ENCODE data around the gene OGA.

The OGA gene

DNA sequence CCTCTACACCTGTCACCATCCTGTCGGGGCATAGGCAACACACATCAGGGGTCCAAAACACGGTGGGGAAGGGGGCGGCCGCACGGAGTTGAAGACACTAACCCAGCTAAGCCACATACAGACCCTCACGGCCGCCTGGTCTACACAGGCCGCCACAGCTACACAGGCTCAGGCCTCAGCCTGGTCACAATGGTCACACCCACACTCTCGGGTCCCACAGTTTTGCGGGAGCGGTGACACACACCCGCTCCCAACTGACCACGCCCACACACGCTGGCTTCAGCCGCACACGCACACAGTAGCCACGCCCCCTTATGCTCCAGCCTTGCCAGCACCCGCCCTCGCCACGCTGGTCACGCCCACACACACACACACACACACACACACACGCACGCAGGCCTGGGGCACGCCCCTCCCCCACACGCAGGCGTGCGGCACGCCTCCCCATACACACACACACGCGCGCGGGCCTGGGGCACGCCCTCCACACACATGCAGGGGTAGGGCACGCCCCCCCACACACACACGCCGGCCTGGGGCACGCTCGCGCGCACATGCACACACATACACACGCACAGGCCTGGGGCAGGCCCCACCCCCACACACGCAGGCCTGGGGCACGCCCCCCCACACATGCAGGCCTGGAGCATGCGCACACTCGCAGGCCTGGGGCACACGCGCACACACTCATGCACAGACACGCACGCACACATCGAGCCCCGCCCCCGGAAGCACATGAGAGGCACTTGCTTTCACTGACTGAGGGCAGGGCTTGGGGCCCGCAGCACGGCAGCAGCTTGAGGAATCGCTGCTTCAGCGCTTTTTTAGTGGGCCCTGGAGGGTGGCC lies 12.3 kb upstream of the OGA start:
- DNase-seq (ENCODE audit: low read depth), result peak; percentile 91
- peak overlapping the region; percentile 56 for H3K4me3 ChIP-seq (ENCODE audit: low read length)
- no peak for TF ChIP-seq CTCF (conservative IDR thresholded peaks at IDR 0.05; ENCODE audit: low read length)

GRCh38 chr10:101829561-101830315 lies 11.5 kb upstream of the OGA start:
- peak overlapping the region; percentile 56; the same call in 1 of the 2 replicates for H3K4me3 ChIP-seq (ENCODE audit: low read length)
- no peak for DNase-seq (ENCODE audit: low read depth)
- no peak for TF ChIP-seq CTCF (conservative IDR thresholded peaks at IDR 0.05; ENCODE audit: low read length)

DNA sequence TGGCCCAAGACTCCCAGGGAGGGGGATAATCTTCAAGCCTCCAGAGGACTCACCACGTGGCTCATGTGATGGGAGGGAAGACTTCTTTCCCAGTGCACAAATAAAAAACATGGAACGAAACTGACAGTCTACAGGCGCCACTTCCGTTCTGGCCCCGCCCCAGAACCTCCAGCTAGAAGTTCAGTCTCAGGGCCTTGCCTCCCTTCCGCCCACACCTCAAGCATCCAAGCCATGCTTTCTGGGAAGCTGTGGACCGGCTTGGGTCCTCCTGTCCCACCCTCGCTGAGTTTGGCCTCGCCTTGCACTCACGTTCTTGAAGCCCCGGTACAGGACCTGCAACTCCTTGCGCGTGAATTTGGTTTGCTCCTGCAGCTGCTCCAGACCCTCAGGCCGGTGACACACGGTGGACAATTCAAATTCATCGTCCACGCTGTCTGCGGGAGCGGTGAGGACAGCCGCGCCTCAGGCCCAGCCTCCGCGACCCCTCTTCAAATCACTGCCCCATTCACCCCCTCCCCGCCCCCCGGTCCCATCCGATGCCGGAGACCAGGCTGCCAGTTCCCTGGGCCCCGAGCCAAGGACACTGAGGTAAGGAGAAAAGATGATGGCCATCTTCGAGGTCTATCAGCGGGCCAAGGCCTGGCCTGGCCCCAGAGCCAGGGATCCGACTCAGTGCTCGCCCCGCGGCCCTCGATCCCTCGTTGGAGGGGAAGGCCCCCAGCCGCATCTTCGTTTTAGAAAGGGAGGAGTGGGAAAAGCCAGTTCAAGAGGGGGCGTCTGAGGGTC lies 10.7 kb upstream of the OGA start:
- H3K4me3 ChIP-seq (ENCODE audit: low read length), result no peak overlapping the region
- TF ChIP-seq CTCF (conservative IDR thresholded peaks at IDR 0.05; ENCODE audit: low read length), result no peak
- no peak for DNase-seq (ENCODE audit: low read depth)

- DNase-seq (ENCODE audit: low read depth), result no peak
- TF ChIP-seq CTCF (conservative IDR thresholded peaks at IDR 0.05; ENCODE audit: low read length), result no peak
- H3K4me3 ChIP-seq (ENCODE audit: low read length), result no peak overlapping the region
Observed at GRCh38 chr10:101827919-101828600, 9.8 kb upstream of the OGA start.

DNA sequence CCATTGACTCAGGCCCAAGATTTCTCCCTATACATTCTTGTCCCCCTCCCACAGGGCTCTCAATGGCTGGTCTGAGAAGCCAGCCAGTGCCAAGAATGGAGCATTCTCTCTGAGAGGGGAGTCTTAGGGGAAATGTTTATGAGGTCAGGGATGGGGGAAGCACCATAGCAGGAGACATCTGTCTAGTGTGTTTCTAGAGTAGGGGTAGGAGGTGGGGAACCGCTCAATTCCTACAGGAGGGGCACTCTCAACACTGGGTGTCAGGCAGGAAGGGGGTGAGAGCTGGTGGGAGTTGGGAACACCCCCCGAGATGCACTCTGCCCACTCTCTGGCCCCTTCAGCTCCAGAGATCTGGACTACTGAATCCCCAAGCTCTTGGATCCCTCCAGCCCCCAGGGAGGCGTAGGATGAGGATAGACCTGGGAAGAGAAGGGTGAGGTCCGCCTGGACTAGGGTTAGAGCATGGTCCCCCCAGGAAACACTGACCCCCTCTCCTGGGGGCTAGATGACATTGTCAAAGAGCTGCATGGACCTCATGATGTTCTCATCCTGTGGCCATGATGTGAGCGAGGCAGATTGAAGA lies 8.7 kb upstream of the OGA start:
- no peak for TF ChIP-seq CTCF (conservative IDR thresholded peaks at IDR 0.05; ENCODE audit: low read length)
- DNase-seq (ENCODE audit: low read depth), result no peak
- no peak overlapping the region for H3K4me3 ChIP-seq (ENCODE audit: low read length)

DNA sequence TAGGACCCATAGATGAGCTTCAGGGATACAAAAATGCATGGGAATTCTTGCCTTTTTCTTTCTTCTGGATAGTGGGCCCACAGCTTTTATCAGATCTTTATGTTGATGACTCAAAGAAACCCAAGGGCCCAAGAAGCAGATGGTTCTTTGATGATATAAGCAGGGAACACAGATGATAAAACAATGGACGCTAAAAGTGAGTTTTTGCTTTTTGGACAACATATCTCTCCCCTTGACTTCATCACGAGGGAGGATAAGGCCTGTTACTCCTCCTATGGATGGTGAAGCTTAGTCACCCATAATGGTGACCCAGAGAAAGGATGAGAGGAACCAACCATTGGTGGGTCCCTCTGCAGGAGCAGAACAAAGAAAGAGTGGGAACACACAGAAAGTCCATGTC lies 6.5 kb upstream of the OGA start:
- no peak for TF ChIP-seq CTCF (conservative IDR thresholded peaks at IDR 0.05; ENCODE audit: low read length)
- no peak overlapping the region for H3K4me3 ChIP-seq (ENCODE audit: low read length)
- no peak for DNase-seq (ENCODE audit: low read depth)

All from AG10803 (cell line).